IMR-90 (cell line): ENCODE data around the gene LSM14A. TPM values are rescaled to one million over a fixed set of nuclear protein-coding genes. Genes with fewer than 3 reads are reported as not detected.

Experiments
- ATAC-seq: fragments of 200-7000 bp; cut with Tn5 transposase; 2 replicates; pipeline ENCODE4 v1.9.1; 2020; ENCODE audit warnings: low read depth, mild to moderate bottlenecking, moderate library complexity
- BruUV-seq: library from RNA; stranded (reverse); fragments of 400-500 nt; replicated peaks from 2 replicates; lab custom pipeline; 2021; lab: Mats Ljungman, UMichigan
- CTCF ChIA-PET: fragments of 300-600 bp; formaldehyde crosslinking; extraction: SDS; loops from one replicate; lab custom pipeline; 2021; ENCODE audit warnings: antibody characterized with exemption; lab: Yijun Ruan, JAX
- POLR2A ChIA-PET: fragments of 300-600 bp; sonication (Branson Sonifier 250); formaldehyde crosslinking; loops from one replicate; lab custom pipeline; 2022; ENCODE audit warnings: antibody characterized with exemption; ENCODE audit not compliant: unreplicated experiment; lab: Charles Lee
- DNase-seq: peaks from one replicate; pipeline ENCODE4 v3.0.0; 2013
- H2AFZ ChIP-seq: replicated peaks from 2 replicates; pipeline ENCODE3; 2013; ENCODE audit warnings: low read length, mild to moderate bottlenecking; ENCODE audit not compliant: poor library complexity
- H2AK5ac ChIP-seq: 2 replicates; pipeline ENCODE4 v1.6.1; 2013; ENCODE audit warnings: low read depth, low read length, inconsistent platforms
- H2AK9ac ChIP-seq: replicated peaks from 2 replicates; pipeline ENCODE3; 2013; ENCODE audit warnings: mild to moderate bottlenecking, low read depth, low read length, moderate library complexity; ENCODE audit not compliant: poor library complexity
- H2BK120ac ChIP-seq: 2 replicates; pipeline ENCODE4 v1.6.1; 2013; ENCODE audit warnings: low read depth, low read length, inconsistent platforms
- H2BK15ac ChIP-seq: 3 replicates; pipeline ENCODE4 v1.6.1; 2013; ENCODE audit warnings: low read depth, low read length, inconsistent platforms
- H2BK20ac ChIP-seq: 2 replicates; pipeline ENCODE4 v1.6.1; 2013; ENCODE audit warnings: low read depth, mild to moderate bottlenecking, inconsistent platforms, low read length, moderate library complexity
- H2BK5ac ChIP-seq: 2 replicates; pipeline ENCODE4 v1.6.1; 2013; ENCODE audit warnings: mild to moderate bottlenecking, low read depth, low read length, inconsistent platforms; ENCODE audit not compliant: poor library complexity, severe bottlenecking
- H3K14ac ChIP-seq: replicated peaks from 2 replicates; pipeline ENCODE4 v1.6.1; 2013; ENCODE audit warnings: low read depth, low read length, inconsistent platforms
- H3K18ac ChIP-seq: 2 replicates; pipeline ENCODE4 v1.6.1; 2013; ENCODE audit warnings: low read depth, low read length, control low read depth
- H3K23ac ChIP-seq: 2 replicates; pipeline ENCODE4 v1.6.1; 2013; ENCODE audit warnings: low read depth, low read length, inconsistent platforms
- H3K27ac ChIP-seq: 2 replicates; pipeline ENCODE4 v1.5.1; 2013; ENCODE audit warnings: mild to moderate bottlenecking, control low read depth, low read length; ENCODE audit not compliant: insufficient read depth
- H3K27me3 ChIP-seq: 2 replicates; pipeline ENCODE4 v1.6.1; 2013; ENCODE audit warnings: low read length; ENCODE audit not compliant: control insufficient read depth, insufficient read depth
- H3K36me3 ChIP-seq: 2 replicates; pipeline ENCODE4 v1.6.1; 2013; ENCODE audit warnings: low read length, mixed read lengths; ENCODE audit not compliant: control insufficient read depth, insufficient read depth
- H3K4ac ChIP-seq: 2 replicates; pipeline ENCODE4 v1.6.1; 2013; ENCODE audit warnings: low read depth, low read length, inconsistent platforms
- H3K4me1 ChIP-seq: 2 replicates; pipeline ENCODE4 v1.6.1; 2013; ENCODE audit warnings: low read length, mixed read lengths; ENCODE audit not compliant: control insufficient read depth, insufficient read depth
- H3K4me2 ChIP-seq: 2 replicates; pipeline ENCODE4 v1.6.1; 2013; ENCODE audit warnings: low read depth, mild to moderate bottlenecking, control low read depth, low read length, moderate library complexity
- H3K4me3 ChIP-seq: 2 replicates; pipeline ENCODE4 v1.5.1; 2013; ENCODE audit warnings: low read depth, mild to moderate bottlenecking, control low read depth, low read length, moderate library complexity; ENCODE audit not compliant: insufficient read depth
- H3K56ac ChIP-seq: 2 replicates; pipeline ENCODE4 v1.6.1; 2013; ENCODE audit warnings: low read length, inconsistent platforms; ENCODE audit not compliant: insufficient read depth; ENCODE audit errors: extremely low read depth
- H3K79me1 ChIP-seq, 2 experiments: 2 replicates each; pipeline ENCODE4 v1.6.1; 2013; ENCODE audit warnings: low read length in 2 of 2, inconsistent platforms in 1 of 2, low read depth in 1 of 2
- H3K9ac ChIP-seq: 2 replicates; pipeline ENCODE4 v1.6.1; 2013; ENCODE audit warnings: low read depth, low read length, control low read depth
- H3K9me1 ChIP-seq: 2 replicates; pipeline ENCODE4 v1.6.1; 2013; ENCODE audit warnings: low read length, inconsistent platforms; ENCODE audit not compliant: insufficient read depth
- H3K9me3 ChIP-seq: 2 replicates; pipeline ENCODE4 v1.6.1; 2013; ENCODE audit warnings: low read length; ENCODE audit not compliant: control insufficient read depth, insufficient read depth
- H4K20me1 ChIP-seq: 2 replicates; pipeline ENCODE4 v1.6.1; 2013; ENCODE audit warnings: low read length, inconsistent platforms; ENCODE audit not compliant: insufficient read depth
- H4K5ac ChIP-seq: 2 replicates; pipeline ENCODE4 v1.6.1; 2013; ENCODE audit warnings: mild to moderate bottlenecking, low read depth, low read length, control low read depth
- H4K8ac ChIP-seq, 2 experiments: 2 replicates each; pipeline ENCODE4 v1.6.1; 2013; ENCODE audit warnings: low read depth in 2 of 2, low read length in 2 of 2, control low read depth in 1 of 2, inconsistent platforms in 1 of 2
- H4K91ac ChIP-seq: 2 replicates; pipeline ENCODE4 v1.6.1; 2013; ENCODE audit warnings: low read depth, low read length, inconsistent platforms; ENCODE audit not compliant: insufficient read depth
- NFE2L2 ChIP-seq: fragments of 150-350 bp; IDR thresholded peaks from 2 replicates; pipeline ENCODE4 v1.6.1; 2016; ENCODE audit warnings: low read depth, mild to moderate bottlenecking, low read length
- WGBS, 2 experiments: methylation state at CpG; one replicate each; pipeline versions ENCODE4 v1.1.5 to v1.1.7; 2013; ENCODE audit warnings: missing lambda C conversion rate in 2 of 2; ENCODE audit not compliant: insufficient read length in 1 of 2; ENCODE audit errors: extremely low coverage in 2 of 2; 5-methylcytosine and 5-hydroxymethylcytosine counted together
- dilution Hi-C: fragments of 300-500 bp; cut with HindIII; formaldehyde crosslinking; loops from one replicate; pipeline ENCODE4 v1.14.3; 2018; ENCODE audit warnings: low sequenced_read_pairs; ENCODE audit not compliant: unreplicated experiment
- in situ Hi-C: fragments of 300-500 bp; cut with MboI; formaldehyde crosslinking; loops from 3 replicates; pipeline ENCODE4 v1.14.3; 2019; ENCODE audit warnings: low sequenced_read_pairs, inconsistent platforms, mixed read lengths
- intact Hi-C: fragments of 100-400 bp; cut with micrococcal nuclease; formaldehyde crosslinking; loops from 2 replicates; pipeline ENCODE4 v1.10.0; 2022
- polyA plus RNA-seq, 3 experiments: library from polyadenylated mRNA; depleted of rRNA; stranded (reverse); fragments of >200 nt; gene quantifications; 2 replicates each; pipeline ENCODE4 v1.2.3, GENCODE V29; 2012; ENCODE audit warnings: low replicate concordance in 1 of 3
- total RNA-seq: library from RNA; depleted of rRNA; stranded (reverse); fragments of >200 nt; gene quantifications from 2 replicates; pipeline ENCODE4 v1.2.3, GENCODE V29; 2012

LSM14A gene
- total and polyA plus RNA-seq, 2 of the 4 experiments (the other 2 are of a cell fraction) = 44.3 to 54.8 TPM

DNA sequence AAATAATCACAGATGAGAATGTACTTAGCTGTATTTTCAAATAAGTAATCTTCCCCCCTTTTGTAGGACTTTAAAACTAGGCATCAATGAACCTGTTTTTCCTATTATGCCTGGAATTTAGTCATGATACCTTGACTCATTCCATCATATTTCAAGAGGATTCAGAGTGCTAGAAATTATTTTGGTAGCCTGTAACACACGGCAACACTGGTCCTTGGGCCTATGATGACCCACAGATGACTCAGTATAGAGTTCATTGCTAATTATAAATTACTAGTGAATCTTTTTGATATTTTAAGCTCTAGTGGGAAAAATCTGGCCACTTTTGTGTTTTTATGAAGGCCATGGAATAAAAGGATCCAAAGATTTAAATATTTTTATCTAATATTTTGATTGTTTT lies 56.0 kb downstream of the LSM14A start:
- peak; percentile 45 for DNase-seq

More for the DNA sequence above, 56.0 kb downstream of the LSM14A start:
- Histone ChIP-seq H3K14ac (no peak overlapping the region), H2BK15ac (no peak overlapping the region), H4K8ac (no peak overlapping the region), H3K27ac (no peak overlapping the region), H2BK20ac (no peak overlapping the region), H2BK5ac (no peak overlapping the region), H3K56ac (no peak overlapping the region), H4K5ac (no peak overlapping the region), H2BK120ac (no peak overlapping the region), H4K91ac (no peak overlapping the region), H2AK9ac (no peak overlapping the region), H2AK5ac (no peak overlapping the region), H3K27me3 (no peaks in the 10 kb centered on the region), H4K20me1 (peaks cover 39% of the 10 kb centered on the region), H3K18ac (no peak overlapping the region), H3K79me1 (peaks cover 27 to 68% of the 10 kb centered on the region in 2 experiments), H3K9me3 (no peaks in the 10 kb centered on the region), H3K9me1 (peaks cover 31% of the 10 kb centered on the region), H3K36me3 (peaks cover 41% of the 10 kb centered on the region), H2AFZ (no peak overlapping the region), H3K4me1 (peaks cover 22% of the 10 kb centered on the region), H3K9ac (no peak overlapping the region), H3K4me3 (no peak overlapping the region), H3K23ac (no peak overlapping the region), H3K4me2 (no peak overlapping the region), H3K4ac (no peak overlapping the region)
- dilution Hi-C loops = no loop called here
- intact Hi-C loops = loop anchor here (5.0 to 10.0 kb wide), 2 partner anchors 109 to 206 kb away; no protein-coding TSS in a partner anchor
- no TSS peak for BruUV-seq
- no CpG with 5 or more reads among the region's 1 CpG for WGBS, 2 experiments
- no peak for ATAC-seq
- ChIA-PET POLR2A (no interaction called here), CTCF (interaction anchor here (0.5 to 1.4 kb wide), 2 partner anchors 9 to 249 kb away, joined by 3 read pairs; no protein-coding TSS in a partner anchor)
- TF ChIP-seq NFE2L2 = no peak
- in situ Hi-C loops = no loop called here
